HepG2 (cell line): ENCODE data around the gene PTPRM. TPM values are rescaled to one million over a fixed set of nuclear protein-coding genes. Genes with fewer than 3 reads are reported as not detected.

ENCODE experiments used
- ATF1 ChIP-seq: IDR thresholded peaks from 2 replicates; pipeline ENCODE4 v1.6.1; 2016; ENCODE audit warnings: mild to moderate bottlenecking, control low read depth
- CENPT ChIP-seq: sonication (generic); formaldehyde crosslinking; IDR thresholded peaks from 2 replicates; pipeline ENCODE4 v1.8.0; 2022; ENCODE audit warnings: low read depth, mild to moderate bottlenecking, moderate library complexity, missing genetic modification reagents
- JUNB ChIP-seq: sonication (generic); formaldehyde crosslinking; IDR thresholded peaks from 2 replicates; pipeline ENCODE4 v1.8.0; 2022; ENCODE audit warnings: missing genetic modification reagents, mild to moderate bottlenecking, borderline replicate concordance
- MEIS1 ChIP-seq: sonication (generic); formaldehyde crosslinking; IDR thresholded peaks from 2 replicates; pipeline ENCODE4 v1.9.0; 2021; ENCODE audit warnings: mild to moderate bottlenecking, missing genetic modification reagents, moderate library complexity, borderline replicate concordance
- MLLT10 ChIP-seq: sonication (generic); formaldehyde crosslinking; IDR thresholded peaks from 2 replicates; pipeline ENCODE4 v1.4.0; 2020; ENCODE audit warnings: missing genetic modification reagents
- NR1H2 ChIP-seq: sonication (generic); formaldehyde crosslinking; IDR thresholded peaks from 2 replicates; pipeline ENCODE4 v1.8.1; 2022; ENCODE audit warnings: low read depth, missing genetic modification reagents, borderline replicate concordance
- NRL ChIP-seq: sonication (generic); formaldehyde crosslinking; IDR thresholded peaks from 2 replicates; pipeline ENCODE4 v1.5.0; 2020; ENCODE audit warnings: missing genetic modification reagents, mild to moderate bottlenecking, moderate library complexity, borderline replicate concordance
- PTBP1 ChIP-seq: fragments of 200-400 bp; formaldehyde crosslinking; IDR thresholded peaks from 2 replicates; pipeline ENCODE4 v1.6.1; 2018; ENCODE audit warnings: low read length, low read depth; ENCODE audit not compliant: poor library complexity, severe bottlenecking
- SALL1 ChIP-seq: sonication (generic); formaldehyde crosslinking; IDR thresholded peaks from 2 replicates; pipeline ENCODE4 v1.8.0; 2022; ENCODE audit warnings: mild to moderate bottlenecking, missing genetic modification reagents
- SSRP1 ChIP-seq: IDR thresholded peaks from 2 replicates; pipeline ENCODE4 v1.6.1; 2016; ENCODE audit warnings: control low read depth
- TBX2 ChIP-seq: sonication (generic); formaldehyde crosslinking; IDR thresholded peaks from 2 replicates; pipeline ENCODE4 v1.5.0; 2020; ENCODE audit warnings: missing genetic modification reagents, mild to moderate bottlenecking, borderline replicate concordance
- ZBTB46 ChIP-seq: sonication (generic); formaldehyde crosslinking; IDR thresholded peaks from 2 replicates; pipeline ENCODE4 v1.4.0; 2020; ENCODE audit warnings: mild to moderate bottlenecking, missing genetic modification reagents, borderline replicate concordance
- ZFP1 ChIP-seq: IDR thresholded peaks from 2 replicates; pipeline ENCODE4 v1.6.1; 2016
- ZFX ChIP-seq: sonication (generic); formaldehyde crosslinking; IDR thresholded peaks from 2 replicates; pipeline ENCODE4 v1.4.0; 2020; ENCODE audit warnings: mild to moderate bottlenecking, low read depth, missing genetic modification reagents, moderate library complexity
- ZHX1 ChIP-seq: sonication (generic); formaldehyde crosslinking; IDR thresholded peaks from 2 replicates; pipeline ENCODE4 v1.8.1; 2022; ENCODE audit warnings: low read depth, mild to moderate bottlenecking, missing genetic modification reagents
- ZNF318 ChIP-seq: sonication (generic); formaldehyde crosslinking; IDR thresholded peaks from 2 replicates; pipeline ENCODE4 v1.4.0; 2020; ENCODE audit warnings: mild to moderate bottlenecking, missing genetic modification reagents
- ZNF331 ChIP-seq: sonication (generic); formaldehyde crosslinking; IDR thresholded peaks from 2 replicates; pipeline ENCODE4 v1.4.0; 2020; ENCODE audit warnings: missing genetic modification reagents
- ZNF530 ChIP-seq: sonication (generic); formaldehyde crosslinking; IDR thresholded peaks from 2 replicates; pipeline ENCODE4 v1.5.0; 2020; ENCODE audit warnings: low read depth, mild to moderate bottlenecking, missing genetic modification reagents
- ZNF549 ChIP-seq: sonication (generic); formaldehyde crosslinking; IDR thresholded peaks from 2 replicates; pipeline ENCODE4 v1.5.0; 2020; ENCODE audit warnings: missing genetic modification reagents
- polyA plus RNA-seq, 8 experiments: library from polyadenylated mRNA; depleted of rRNA in 3 of 8; stranded (reverse) in 7 of 8; unstranded in 1 of 8; fragments of >200 nt; fragmentation: Illumina TruSeq in 4 of 8; extraction: Trizol in 4 of 8; gene quantifications; 2 replicates each; pipeline versions ENCODE4 v1.2.1 to v1.2.3, GENCODE V29; 2011 to 2016; ENCODE audit warnings: low read depth in 4 of 8, missing spikeins in 1 of 8, mixed read lengths in 1 of 8; ENCODE audit not compliant: insufficient read depth in 1 of 8
- total RNA-seq, 5 experiments: library from RNA; depleted of rRNA; stranded (reverse); fragments of >200 nt; fragmentation: Illumina TruSeq; extraction: Trizol; gene quantifications; 2 replicates each; pipeline ENCODE4 v1.2.3, GENCODE V29; 2016; ENCODE audit warnings: low read depth in 1 of 5

PTPRM gene
- total and polyA plus RNA-seq, 2 of the 13 experiments (the other 11 are each of a cell fraction or from before 2014, with no cell fraction given), result 12.6 to 108 TPM

DNA sequence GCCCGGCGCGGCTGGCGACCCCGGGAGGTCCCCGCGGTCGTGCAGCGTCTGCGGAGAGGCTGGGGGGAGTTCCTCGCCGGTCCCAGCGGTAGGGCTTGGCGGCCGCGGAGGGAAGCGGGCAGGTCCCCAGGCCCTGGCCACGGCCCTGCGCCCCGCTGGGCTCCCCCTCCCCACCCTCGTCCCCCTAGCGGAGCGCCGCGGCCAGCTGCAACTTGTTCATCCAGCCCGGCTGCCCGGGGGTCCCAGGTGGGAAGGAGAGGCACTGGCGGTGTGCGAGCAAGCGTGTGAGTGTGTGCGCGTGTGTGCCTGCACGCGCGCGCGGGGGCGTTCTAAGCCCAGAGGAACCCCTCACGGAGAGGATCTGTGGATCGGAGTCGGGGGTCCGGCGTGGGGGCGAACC lies 1.3 kb downstream of the PTPRM start (continued):
- TF ChIP-seq ZNF318 (no peak), NR1H2 (CRISPR knock-in tag) (no peak), ZNF549 (CRISPR knock-in tag) (no peak), ZFX (CRISPR knock-in tag) (peak; percentile 55), ZBTB46 (CRISPR knock-in tag) (no peak), ZHX1 (CRISPR knock-in tag) (no peak), TBX2 (CRISPR knock-in tag) (no peak; the same call in 1 of the 2 replicates), ZNF530 (CRISPR knock-in tag) (no peak), MLLT10 (CRISPR knock-in tag) (no peak), ZNF331 (no peak), PTBP1 (no peak), SSRP1 (CRISPR knock-in tag) (no peak), NRL (no peak), MEIS1 (CRISPR knock-in tag) (no peak), ZFP1 (CRISPR knock-in tag) (no peak), CENPT (CRISPR knock-in tag) (no peak), ATF1 (CRISPR knock-in tag) (no peak), JUNB (CRISPR knock-in tag) (no peak), SALL1 (CRISPR knock-in tag) (peak; percentile 32; the same call in 1 of the 2 replicates)
